Liver (tissue), 3 donors: ENCODE results near the gene GARIN1A.
"Not testable (repeated sequence)": the region's sequence is repeated elsewhere in the genome, so short reads cannot be mapped to it uniquely, and the experiment has no call there.

Experiments
- ATF3 ChIP-seq: IDR thresholded peaks from 2 replicates; pipeline ENCODE4 v1.6.1; 2016; ENCODE audit warnings: antibody characterized with exemption
- CTCF ChIP-seq: fragments of 150-350 bp; IDR thresholded peaks from 2 replicates; pipeline ENCODE4 v1.5.1; 2017; ENCODE audit warnings: improper control_type of control experiment, low read depth, low read length; ENCODE audit not compliant: missing input control
- EGR1 ChIP-seq, 2 donors: IDR thresholded peaks; 2 replicates each; pipeline ENCODE4 v1.6.1; 2016 to 2018; ENCODE audit warnings: antibody characterized with exemption in 2 of 2, low read depth in 2 of 2
- GABPA ChIP-seq, 2 donors: IDR thresholded peaks in 1 of 2; conservative IDR thresholded peaks in 1 of 2; 2 replicates each; pipeline ENCODE4 v1.6.1; 2016; ENCODE audit warnings: antibody characterized with exemption in 2 of 2, mild to moderate bottlenecking in 1 of 2, moderate library complexity in 1 of 2
- MAX ChIP-seq: IDR thresholded peaks from 2 replicates; pipeline ENCODE4 v1.6.1; 2016; ENCODE audit warnings: antibody characterized with exemption
- RAD21 ChIP-seq, 2 donors: IDR thresholded peaks; 2 replicates each; pipeline ENCODE4 v1.6.1; 2016; ENCODE audit warnings: antibody characterized with exemption in 2 of 2, mild to moderate bottlenecking in 2 of 2
- REST ChIP-seq: IDR thresholded peaks from 2 replicates; pipeline ENCODE4 v1.6.1; 2016; ENCODE audit warnings: antibody characterized with exemption, mild to moderate bottlenecking
- SP1 ChIP-seq: IDR thresholded peaks from 2 replicates; pipeline ENCODE4 v1.6.1; 2018; ENCODE audit warnings: antibody characterized with exemption, mild to moderate bottlenecking
- TAF1 ChIP-seq: conservative IDR thresholded peaks from 2 replicates; pipeline ENCODE4 v1.6.1; 2016; ENCODE audit warnings: antibody characterized with exemption, mild to moderate bottlenecking
- YY1 ChIP-seq: IDR thresholded peaks from 2 replicates; pipeline ENCODE4 v1.6.1; 2016; ENCODE audit warnings: antibody characterized with exemption, mild to moderate bottlenecking
- ZBTB33 ChIP-seq: IDR thresholded peaks from 2 replicates; pipeline ENCODE4 v1.6.1; 2016; ENCODE audit warnings: antibody characterized with exemption
- donor health status: healthy.
- donor health status: healthy.

GRCh38 chr7:128683270-128683669, 11.2 kb downstream of the GARIN1A start:
- not testable (repeated sequence) for TF ChIP-seq SP1; EGR1 (IDR thresholded peaks at IDR 0.05; ENCODE audit: low read depth in 2 of 2); ZBTB33; TAF1; ATF3; CTCF; REST; RAD21 (IDR thresholded peaks at IDR 0.05); MAX; YY1; GABPA (IDR thresholded peaks at IDR 0.05 in 1 of 2, conservative IDR thresholded peaks at IDR 0.05 in 1 of 2)
